Loucy (cell line): ENCODE results near the gene KRT3.

Experiments used
- H2AFZ ChIP-seq: fragments of 200-600 bp; sonication (generic); 2 replicates; pipeline ENCODE4 v1.6.0; 2016; ENCODE audit warnings: antibody characterized with exemption, mild to moderate bottlenecking, low read length, moderate library complexity
- H3F3A ChIP-seq: fragments of 200-600 bp; 2 replicates; pipeline ENCODE4 v1.6.0; 2016; ENCODE audit warnings: antibody characterized with exemption, low read depth, mild to moderate bottlenecking
- H3K27me3 ChIP-seq: fragments of 200-600 bp; sonication (generic); 2 replicates; pipeline ENCODE4 v1.6.1; 2014; ENCODE audit warnings: low read length, mild to moderate bottlenecking; ENCODE audit not compliant: insufficient read depth, poor library complexity, severe bottlenecking
- H3K36me3 ChIP-seq: fragments of 200-600 bp; sonication (generic); 2 replicates; pipeline ENCODE4 v1.6.1; 2016; ENCODE audit warnings: low read length; ENCODE audit not compliant: insufficient read depth
- H3K4me1 ChIP-seq: fragments of 200-600 bp; sonication (generic); 2 replicates; pipeline ENCODE4 v1.5.1; 2014; ENCODE audit warnings: low read length, mild to moderate bottlenecking; ENCODE audit not compliant: insufficient read depth, poor library complexity, severe bottlenecking
- H3K4me2 ChIP-seq: fragments of 200-600 bp; sonication (generic); 2 replicates; pipeline ENCODE4 v1.6.0; 2014; ENCODE audit warnings: antibody characterized with exemption, low read length, low read depth, mild to moderate bottlenecking; ENCODE audit not compliant: poor library complexity, severe bottlenecking
- H3K4me3 ChIP-seq: fragments of 200-600 bp; sonication (generic); 2 replicates; pipeline ENCODE4 v1.5.1; 2014; ENCODE audit warnings: low read length, mild to moderate bottlenecking, mixed read lengths; ENCODE audit not compliant: poor library complexity, severe bottlenecking
- H3K79me2 ChIP-seq: fragments of 200-600 bp; sonication (generic); 2 replicates; pipeline ENCODE4 v1.6.1; 2014; ENCODE audit warnings: low read length; ENCODE audit not compliant: insufficient read depth
- H3K9ac ChIP-seq: fragments of 200-600 bp; sonication (generic); 2 replicates; pipeline ENCODE4 v1.6.0; 2014; ENCODE audit warnings: mild to moderate bottlenecking, low read depth, low read length, moderate library complexity; ENCODE audit not compliant: poor library complexity, severe bottlenecking
- H3K9me2 ChIP-seq: fragments of 200-600 bp; sonication (generic); replicated peaks from 2 replicates; pipeline ENCODE4 v1.6.1; 2016; ENCODE audit warnings: low read depth, low read length, mixed read lengths
- H3K9me3 ChIP-seq: fragments of 200-600 bp; sonication (generic); 2 replicates; pipeline ENCODE4 v1.6.1; 2014; ENCODE audit warnings: mild to moderate bottlenecking, antibody characterized with exemption, low read length, low read depth; ENCODE audit not compliant: insufficient read depth
- H4K20me1 ChIP-seq: fragments of 200-600 bp; sonication (generic); 2 replicates; pipeline ENCODE4 v1.6.0; 2014; ENCODE audit warnings: antibody characterized with exemption, low read length, mild to moderate bottlenecking; ENCODE audit not compliant: insufficient read depth, poor library complexity, severe bottlenecking
- CTCF ChIP-seq: fragments of 200-600 bp; sonication (generic); conservative IDR thresholded peaks from 2 replicates; pipeline ENCODE4 v1.5.1; 2014; ENCODE audit warnings: mild to moderate bottlenecking, antibody characterized with exemption, low read length
- EZH2phosphoT487 ChIP-seq: fragments of 200-600 bp; IDR thresholded peaks from 2 replicates; pipeline ENCODE4 v1.6.1; 2018; ENCODE audit warnings: antibody characterized with exemption, mild to moderate bottlenecking, moderate library complexity, borderline replicate concordance

KRT3 gene

GRCh38 chr12:52788192-52788875 lies 7.6 kb downstream of the KRT3 start:
- TF ChIP-seq CTCF = no peak
- TF ChIP-seq EZH2phosphoT487 = no peak
- Histone ChIP-seq H3K79me2 (no peaks in the 10 kb centered on the region), H3K4me1 (no peaks in the 10 kb centered on the region), H3K9ac (no peak overlapping the region), H3K4me2 (no peak overlapping the region), H4K20me1 (no peaks in the 10 kb centered on the region), H3K36me3 (no peaks in the 10 kb centered on the region), H3K27me3 (no peaks in the 10 kb centered on the region), H3K9me2 (no peaks in the 10 kb centered on the region), H3K4me3 (no peak overlapping the region), H3F3A (no peaks in the 10 kb centered on the region), H2AFZ (no peak overlapping the region), H3K9me3 (no peaks in the 10 kb centered on the region)

GRCh38 chr12:52787324-52788191 lies 8.4 kb downstream of the KRT3 start:
- Histone ChIP-seq H4K20me1 (no peaks in the 10 kb centered on the region), H3K27me3 (no peaks in the 10 kb centered on the region), H3K9me2 (no peaks in the 10 kb centered on the region), H3K4me1 (no peaks in the 10 kb centered on the region), H2AFZ (no peak overlapping the region), H3K9ac (no peak overlapping the region), H3K36me3 (no peaks in the 10 kb centered on the region), H3K4me3 (no peak overlapping the region), H3K4me2 (no peak overlapping the region), H3F3A (no peaks in the 10 kb centered on the region), H3K9me3 (no peaks in the 10 kb centered on the region), H3K79me2 (no peaks in the 10 kb centered on the region)
- TF ChIP-seq CTCF (no peak), EZH2phosphoT487 (no peak)

- no peaks in the 10 kb centered on the region for H3K79me2 ChIP-seq
- no peak overlapping the region for H3K4me2 ChIP-seq
- no peaks in the 10 kb centered on the region for H3K9me3 ChIP-seq
- H3K9ac ChIP-seq = no peak overlapping the region
- no peaks in the 10 kb centered on the region for H3K4me1 ChIP-seq
- no peak overlapping the region for H2AFZ ChIP-seq
- TF ChIP-seq EZH2phosphoT487 (no peak), CTCF (no peak)
- no peaks in the 10 kb centered on the region for H3K9me2 ChIP-seq
- H3K27me3 ChIP-seq = no peaks in the 10 kb centered on the region
- H3K36me3 ChIP-seq = no peaks in the 10 kb centered on the region
- H4K20me1 ChIP-seq = no peaks in the 10 kb centered on the region
- no peak overlapping the region for H3K4me3 ChIP-seq
- H3F3A ChIP-seq = no peaks in the 10 kb centered on the region
These were observed 11.0 kb downstream of the KRT3 start for GRCh38 chr12:52784909-52785308.
